CD8-positive, alpha-beta memory T cell (primary cell): ENCODE data around the gene HSPB7. TPM values are rescaled to one million over a fixed set of nuclear protein-coding genes. Genes with fewer than 3 reads are reported as not detected.
A peak's percentile ranks its signal among the peaks of the same experiment; 100 is the strongest.
"Not testable (repeated sequence)": the region's sequence is repeated elsewhere in the genome, so short reads cannot be mapped to it uniquely, and the experiment has no call there.

ENCODE experiments used
- CTCF ChIA-PET: fragments of 350-600 bp; sonication (Branson Sonifier 250); formaldehyde crosslinking; loops from one replicate; lab custom pipeline; 2021; ENCODE audit warnings: antibody characterized with exemption; lab: Charles Lee
- POLR2A ChIA-PET: fragments of 350-600 bp; sonication (Branson Sonifier 250); formaldehyde crosslinking; loops from one replicate; lab custom pipeline; 2021; ENCODE audit warnings: antibody characterized with exemption; lab: Charles Lee
- DNase-seq, 5 donors: peaks; one replicate each; pipeline versions ENCODE4 v3.0.0 to v3.0.0-alpha.2; 2020 to 2022; ENCODE audit warnings: mixed read lengths in 1 of 5
- H3K27ac ChIP-seq: one replicate; pipeline ENCODE4 v1.7.0; 2013; ENCODE audit warnings: low read depth, mild to moderate bottlenecking, low read length, moderate library complexity
- H3K27me3 ChIP-seq: 2 replicates; pipeline ENCODE4 v1.7.0; 2013; ENCODE audit warnings: low read length, mild to moderate bottlenecking; ENCODE audit not compliant: insufficient read depth, poor library complexity, severe bottlenecking
- H3K36me3 ChIP-seq: 2 replicates; pipeline ENCODE4 v1.7.0; 2013; ENCODE audit warnings: mild to moderate bottlenecking, low read length, moderate library complexity; ENCODE audit not compliant: insufficient read depth
- H3K4me1 ChIP-seq: 2 replicates; pipeline ENCODE4 v1.7.0; 2013; ENCODE audit warnings: mild to moderate bottlenecking, low read length, moderate library complexity; ENCODE audit not compliant: insufficient read depth
- H3K4me3 ChIP-seq: 2 replicates; pipeline ENCODE4 v1.7.0; 2013; ENCODE audit warnings: mild to moderate bottlenecking, low read length
- H3K9me3 ChIP-seq: 2 replicates; pipeline ENCODE4 v1.7.0; 2013; ENCODE audit warnings: mild to moderate bottlenecking, low read length
- H3K27ac Mint-ChIP-seq, 8 donors: one replicate each; pipeline ENCODE4 v1.8.0; 2020 to 2021; ENCODE audit warnings: mixed read lengths in 8 of 8, mild to moderate bottlenecking in 6 of 8, inconsistent platforms in 3 of 8, moderate library complexity in 3 of 8
- H3K27me3 Mint-ChIP-seq, 2 donors: one replicate each; pipeline ENCODE4 v1.8.0; 2020 to 2021; ENCODE audit warnings: mixed read lengths in 2 of 2, mild to moderate bottlenecking in 1 of 2, moderate library complexity in 1 of 2
- H3K36me3 Mint-ChIP-seq, 3 donors: one replicate each; pipeline ENCODE4 v1.8.0; 2020 to 2021; ENCODE audit warnings: mixed read lengths in 3 of 3, inconsistent platforms in 1 of 3, mild to moderate bottlenecking in 1 of 3
- H3K4me1 Mint-ChIP-seq, 3 donors: one replicate each; pipeline ENCODE4 v1.8.0; 2020 to 2021; ENCODE audit warnings: mixed read lengths in 3 of 3, inconsistent platforms in 1 of 3, mild to moderate bottlenecking in 1 of 3
- H3K4me3 Mint-ChIP-seq, 7 donors: one replicate each; pipeline ENCODE4 v1.8.0; 2020 to 2021; ENCODE audit warnings: mixed read lengths in 7 of 7, mild to moderate bottlenecking in 6 of 7, moderate library complexity in 4 of 7, inconsistent platforms in 2 of 7
- H3K9me3 Mint-ChIP-seq, 5 donors: one replicate each; pipeline ENCODE4 v1.8.0; 2020 to 2022; ENCODE audit warnings: mixed read lengths in 5 of 5, mild to moderate bottlenecking in 3 of 5, moderate library complexity in 2 of 5, inconsistent platforms in 1 of 5
- polyA plus RNA-seq: library from polyadenylated mRNA; unstranded; fragments of 300-500 nt; fragmentation: Illumina TruSeq; gene quantifications from one replicate; pipeline ENCODE4 v1.2.3, GENCODE V29; 2021
- total RNA-seq, 2 experiments: library from RNA; stranded (reverse); gene quantifications; one replicate each; pipeline ENCODE4 v1.2.3, GENCODE V29; 2021

HSPB7 gene
- total and polyA plus RNA-seq, 3 experiments from 2014 or later: not detected

GRCh38 chr1:16033103-16033632 is 15.3 kb upstream of the HSPB7 start:
- H3K4me1 Mint-ChIP-seq, H3K4me3 Mint-ChIP-seq, POLR2A ChIA-PET, DNase-seq, H3K9me3 ChIP-seq, H3K36me3 Mint-ChIP-seq, H3K27ac Mint-ChIP-seq, H3K27me3 ChIP-seq, H3K4me1 ChIP-seq, H3K4me3 ChIP-seq, CTCF ChIA-PET, H3K9me3 Mint-ChIP-seq, H3K36me3 ChIP-seq, H3K27ac ChIP-seq: not testable (repeated sequence)
- peaks cover 13 to 19% of the 10 kb centered on the region in 2 donors for H3K27me3 Mint-ChIP-seq

- Histone ChIP-seq H3K4me1 (no peaks in the 10 kb centered on the region), H3K4me3 (no peak overlapping the region), H3K36me3 (no peaks in the 10 kb centered on the region), H3K27ac (no peak overlapping the region), H3K9me3 (no peaks in the 10 kb centered on the region), H3K27me3 (no peaks in the 10 kb centered on the region)
- Mint-ChIP-seq H3K4me1 (no peaks in the 10 kb centered on the region), H3K9me3 (no peaks in the 10 kb centered on the region), H3K4me3 (no peak overlapping the region), H3K27ac (no peak overlapping the region), H3K36me3 (no peaks in the 10 kb centered on the region), H3K27me3 (peaks cover 17 to 22% of the 10 kb centered on the region in 2 donors)
- DNase-seq: peak in 3 of 5 donors; percentile 18 to 56 (median 21)
- ChIA-PET CTCF (no interaction called here), POLR2A (no interaction called here)
Observed at GRCh38 chr1:16032388-16033102, 14.7 kb upstream of the HSPB7 start.

DNA sequence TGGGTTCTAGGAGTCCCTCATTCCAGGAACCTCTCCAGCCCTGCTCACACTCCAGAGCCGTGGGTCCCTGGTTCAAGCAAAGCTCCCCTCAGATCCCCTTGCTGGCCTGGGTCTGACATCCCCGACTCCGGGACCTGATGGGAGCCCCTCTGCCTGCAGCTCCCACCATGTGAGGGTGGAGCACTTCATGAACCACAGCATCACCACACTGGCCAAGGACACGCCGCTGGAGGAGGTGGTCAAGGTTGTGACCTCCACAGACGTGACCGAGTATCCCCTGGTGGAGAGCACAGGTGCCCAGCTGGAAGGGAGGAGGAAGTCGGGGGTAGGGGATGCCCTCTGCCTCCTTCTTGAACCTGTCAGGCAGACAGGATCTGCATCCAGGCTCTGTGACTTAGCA is 13.7 kb upstream of the HSPB7 start:
- no peaks in the 10 kb centered on the region for H3K36me3 ChIP-seq
- Mint-ChIP-seq H3K4me1 (no peaks in the 10 kb centered on the region), H3K9me3 (no peaks in the 10 kb centered on the region), H3K27me3 (peaks cover 14 to 16% of the 10 kb centered on the region in 2 donors), H3K36me3 (no peaks in the 10 kb centered on the region), H3K27ac (no peak overlapping the region), H3K4me3 (no peak overlapping the region)
- no peak overlapping the region for H3K4me3 ChIP-seq
- peaks cover 7% of the 10 kb centered on the region for H3K4me1 ChIP-seq
- H3K27ac ChIP-seq: no peak overlapping the region
- ChIA-PET CTCF (no interaction called here), POLR2A (no interaction called here)
- no peak for DNase-seq
- H3K9me3 ChIP-seq: no peaks in the 10 kb centered on the region
- H3K27me3 ChIP-seq: no peaks in the 10 kb centered on the region

DNA sequence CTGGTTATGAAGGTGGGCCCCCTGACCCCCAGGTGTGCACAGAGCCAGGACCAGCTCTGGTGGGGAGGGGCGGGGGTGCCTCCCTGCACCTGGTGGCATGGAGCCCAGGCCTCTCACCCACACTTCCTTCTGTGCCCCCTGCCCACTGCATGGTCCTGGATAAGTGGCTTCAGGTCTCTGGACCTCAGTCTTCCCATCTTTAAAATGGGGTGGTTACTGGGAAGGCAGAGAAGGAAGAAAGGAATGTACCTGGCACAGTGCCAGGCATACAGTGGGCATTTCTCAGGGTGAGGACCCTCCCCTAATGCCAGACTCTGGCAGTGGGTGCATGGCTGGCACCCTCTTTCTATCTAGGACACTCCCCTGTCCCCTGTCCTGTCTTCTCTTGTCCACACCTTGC is 11.4 kb upstream of the HSPB7 start:
- ChIA-PET POLR2A (no interaction called here), CTCF (no interaction called here)
- no peaks in the 10 kb centered on the region for H3K9me3 ChIP-seq
- H3K4me1 Mint-ChIP-seq: no peaks in the 10 kb centered on the region
- no peak overlapping the region for H3K4me3 Mint-ChIP-seq
- no peak overlapping the region for H3K27ac Mint-ChIP-seq
- peaks cover 7% of the 10 kb centered on the region for H3K4me1 ChIP-seq
- H3K36me3 Mint-ChIP-seq: no peaks in the 10 kb centered on the region
- H3K27ac ChIP-seq: no peak overlapping the region
- peaks cover 16 to 21% of the 10 kb centered on the region in 2 donors for H3K27me3 Mint-ChIP-seq
- no peaks in the 10 kb centered on the region for H3K36me3 ChIP-seq
- no peak for DNase-seq
- no peaks in the 10 kb centered on the region for H3K27me3 ChIP-seq
- no peaks in the 10 kb centered on the region for H3K9me3 Mint-ChIP-seq
- no peak overlapping the region for H3K4me3 ChIP-seq

GRCh38 chr1:16029003-16029268 is 11.1 kb upstream of the HSPB7 start:
- H3K36me3 ChIP-seq, CTCF ChIA-PET, H3K4me3 ChIP-seq, H3K4me1 ChIP-seq, H3K27me3 ChIP-seq, H3K4me1 Mint-ChIP-seq, H3K9me3 ChIP-seq, H3K27ac Mint-ChIP-seq, H3K4me3 Mint-ChIP-seq, POLR2A ChIA-PET, DNase-seq, H3K9me3 Mint-ChIP-seq, H3K36me3 Mint-ChIP-seq, H3K27ac ChIP-seq: not testable (repeated sequence)
- peaks cover 16 to 23% of the 10 kb centered on the region in 2 donors for H3K27me3 Mint-ChIP-seq

DNA sequence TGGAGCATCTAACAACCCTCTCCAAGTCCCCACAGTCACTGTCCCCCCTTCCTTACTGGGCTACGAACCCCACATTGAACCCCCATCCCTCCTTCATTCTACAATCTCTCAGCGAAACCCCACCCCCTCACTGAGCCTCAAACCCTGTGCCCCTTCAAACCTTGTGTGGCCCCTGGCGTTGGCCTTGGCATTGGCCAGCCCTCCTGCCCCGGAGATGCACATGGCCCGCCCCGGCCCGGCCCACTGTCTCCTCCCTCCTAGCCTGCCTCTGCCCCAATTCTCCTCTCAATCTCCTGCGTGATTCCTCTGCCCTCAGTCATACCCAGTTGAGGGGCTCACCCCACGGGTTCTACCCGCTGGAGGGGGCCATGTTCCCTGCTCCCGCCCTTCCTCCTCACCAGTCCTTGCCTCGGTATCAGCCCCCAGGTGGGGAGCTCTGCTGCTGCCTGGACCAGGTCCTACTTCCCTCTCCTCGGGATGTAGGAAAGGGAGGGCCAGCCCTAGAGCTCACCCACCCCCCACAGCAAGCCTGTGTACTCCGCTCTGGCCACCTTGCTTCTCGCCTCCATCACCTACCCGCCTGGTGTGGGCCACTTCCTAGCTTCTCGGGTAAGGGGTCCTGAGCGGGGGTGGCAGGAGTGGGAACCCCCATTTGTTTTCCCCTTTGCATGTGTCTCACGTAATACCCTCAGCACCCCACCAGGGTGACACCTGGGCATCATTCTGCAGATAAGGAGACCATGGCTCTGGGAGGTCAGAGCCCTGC is 10.6 kb upstream of the HSPB7 start:
- Mint-ChIP-seq H3K9me3 (no peaks in the 10 kb centered on the region), H3K27ac (no peak overlapping the region), H3K27me3 (peaks cover 16 to 24% of the 10 kb centered on the region in 2 donors), H3K36me3 (no peaks in the 10 kb centered on the region), H3K4me1 (no peaks in the 10 kb centered on the region), H3K4me3 (no peak overlapping the region)
- DNase-seq: no peak
- Histone ChIP-seq H3K9me3 (no peaks in the 10 kb centered on the region), H3K36me3 (no peaks in the 10 kb centered on the region), H3K4me3 (no peak overlapping the region), H3K4me1 (peaks cover 7% of the 10 kb centered on the region), H3K27ac (no peak overlapping the region), H3K27me3 (no peaks in the 10 kb centered on the region)
- ChIA-PET POLR2A (no interaction called here), CTCF (no interaction called here)

DNA sequence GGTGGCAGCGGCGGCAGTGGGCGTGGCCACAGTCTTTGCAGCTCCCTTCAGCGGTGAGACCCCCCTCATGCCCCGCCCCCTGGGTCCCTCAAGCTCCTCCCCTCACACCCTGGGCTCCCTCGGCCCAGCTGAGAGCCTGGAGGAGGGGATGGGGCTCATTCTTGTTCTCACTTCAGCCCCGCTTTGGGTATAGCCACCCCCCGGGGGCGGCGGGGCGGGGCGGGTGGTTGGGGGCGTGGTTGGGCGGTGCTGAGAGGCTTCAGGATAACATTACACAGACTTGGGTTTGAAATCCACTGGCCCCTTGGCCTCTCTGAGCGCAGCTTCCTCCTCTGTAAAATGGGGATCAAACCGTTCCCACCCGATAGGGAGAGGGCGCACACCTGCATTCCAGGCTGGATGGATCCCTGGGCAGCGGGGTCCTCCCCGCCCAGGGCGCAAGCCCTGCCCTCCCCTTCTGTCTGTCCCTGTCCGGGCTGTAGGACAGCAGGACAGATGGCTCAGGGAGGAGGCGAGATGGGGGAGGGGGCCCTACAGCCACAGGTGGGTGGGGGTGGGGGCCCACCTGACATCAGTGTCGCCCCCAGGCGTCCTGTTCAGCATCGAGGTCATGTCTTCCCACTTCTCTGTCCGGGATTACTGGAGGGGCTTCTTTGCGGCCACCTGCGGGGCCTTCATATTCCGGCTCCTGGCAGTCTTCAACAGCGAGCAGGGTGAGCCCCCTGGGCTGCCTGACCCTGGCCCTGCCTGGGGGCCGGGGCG is 9.1 kb upstream of the HSPB7 start:
- no peaks in the 10 kb centered on the region for H3K36me3 ChIP-seq
- Mint-ChIP-seq H3K9me3 (no peaks in the 10 kb centered on the region), H3K27me3 (peaks cover 16 to 26% of the 10 kb centered on the region in 2 donors), H3K36me3 (no peaks in the 10 kb centered on the region), H3K4me1 (no peaks in the 10 kb centered on the region), H3K27ac (no peak overlapping the region), H3K4me3 (peak overlapping the region in 3 of 7 donors; percentile 28 to 54 (median 34))
- H3K4me1 ChIP-seq: peaks cover 7% of the 10 kb centered on the region
- ChIA-PET CTCF (no interaction called here), POLR2A (no interaction called here)
- no peaks in the 10 kb centered on the region for H3K9me3 ChIP-seq
- H3K27ac ChIP-seq: no peak overlapping the region
- no peak overlapping the region for H3K4me3 ChIP-seq
- no peaks in the 10 kb centered on the region for H3K27me3 ChIP-seq
- peak in 2 of 5 donors; percentile 12 to 33 for DNase-seq

GRCh38 chr1:16026302-16026701 is 8.5 kb upstream of the HSPB7 start:
- H3K27ac ChIP-seq, H3K27ac Mint-ChIP-seq, H3K4me3 ChIP-seq, H3K4me1 Mint-ChIP-seq, H3K9me3 ChIP-seq, H3K36me3 Mint-ChIP-seq, H3K4me3 Mint-ChIP-seq, CTCF ChIA-PET, POLR2A ChIA-PET, H3K9me3 Mint-ChIP-seq, H3K36me3 ChIP-seq, H3K4me1 ChIP-seq, DNase-seq, H3K27me3 ChIP-seq: not testable (repeated sequence)
- H3K27me3 Mint-ChIP-seq: peaks cover 16 to 26% of the 10 kb centered on the region in 2 donors
